HUES48 (cell line): ENCODE measurements around the gene LPAR6.
"Not testable (repeated sequence)": the region's sequence is repeated elsewhere in the genome, so short reads cannot be mapped to it uniquely, and the experiment has no call there.

Experiments
- H3K27ac ChIP-seq: one replicate; pipeline ENCODE4 v1.7.0; 2013; ENCODE audit warnings: low read depth, low read length, inconsistent platforms
- H3K27me3 ChIP-seq: 2 replicates; pipeline ENCODE4 v1.6.1; 2013; ENCODE audit warnings: mild to moderate bottlenecking, low read length; ENCODE audit not compliant: control insufficient read depth, insufficient read depth
- H3K36me3 ChIP-seq: 2 replicates; pipeline ENCODE4 v1.6.1; 2013; ENCODE audit warnings: low read length; ENCODE audit not compliant: control insufficient read depth, insufficient read depth
- H3K4me1 ChIP-seq: 2 replicates; pipeline ENCODE4 v1.6.1; 2013; ENCODE audit warnings: mild to moderate bottlenecking, low read length; ENCODE audit not compliant: control insufficient read depth, insufficient read depth
- H3K4me3 ChIP-seq: 2 replicates; pipeline ENCODE4 v1.5.1; 2013; ENCODE audit warnings: mild to moderate bottlenecking, low read depth, low read length
- H3K9ac ChIP-seq: 2 replicates; pipeline ENCODE4 v1.6.1; 2013; ENCODE audit warnings: mild to moderate bottlenecking, low read depth, low read length, moderate library complexity
- H3K9me3 ChIP-seq: 2 replicates; pipeline ENCODE4 v1.6.1; 2013; ENCODE audit warnings: low read length; ENCODE audit not compliant: control insufficient read depth, insufficient read depth

LPAR6 gene

GRCh38 chr13:48412881-48413351 lies at the start of gene LPAR6:
TSS of gene LPAR6 (minus strand) at chr13:48413113. CDS start at chr13:48412423, 690 bp downstream.
- Histone ChIP-seq H3K4me1 (peaks cover 24% of the 10 kb centered on the region), H3K27me3 (0 out of 2 replicates have a peak, but pooled peaks cover 3% of the 10 kb centered on the region), H3K9me3 (no peaks in the 10 kb centered on the region; the same call in 1 of the 2 replicates), H3K4me3 (peak within 1 kb of the TSS; percentile 66), H3K36me3 (no peaks in the 10 kb centered on the region), H3K9ac (peak within 1 kb of the TSS; percentile 32; the same call in 1 of the 2 replicates), H3K27ac (peak within 1 kb of the TSS; percentile 81)

GRCh38 chr13:48457578-48458242 lies 44.8 kb upstream of the LPAR6 start:
- no peak overlapping the region for H3K27ac ChIP-seq

GRCh38 chr13:48456546-48456945 lies 43.6 kb upstream of the LPAR6 start:
- Histone ChIP-seq H3K4me3 (no peak overlapping the region), H3K36me3 (peaks cover 8% of the 10 kb centered on the region), H3K27ac (no peak overlapping the region), H3K27me3 (no peaks in the 10 kb centered on the region), H3K9me3 (no peaks in the 10 kb centered on the region), H3K4me1 (peaks cover 4% of the 10 kb centered on the region; the same call in 1 of the 2 replicates), H3K9ac (no peak overlapping the region)

More at GRCh38 chr13:48457578-48458242, 44.8 kb upstream of the LPAR6 start:
- H3K9ac ChIP-seq = no peak overlapping the region
- peaks cover 4% of the 10 kb centered on the region; the same call in 1 of the 2 replicates for H3K4me1 ChIP-seq
- no peak overlapping the region for H3K4me3 ChIP-seq
- no peaks in the 10 kb centered on the region for H3K27me3 ChIP-seq
- H3K36me3 ChIP-seq = peaks cover 8% of the 10 kb centered on the region
- H3K9me3 ChIP-seq = no peaks in the 10 kb centered on the region

GRCh38 chr13:48451196-48451595 lies 38.3 kb upstream of the LPAR6 start:
- H3K27me3 ChIP-seq, H3K4me1 ChIP-seq, H3K9me3 ChIP-seq, H3K36me3 ChIP-seq, H3K27ac ChIP-seq, H3K4me3 ChIP-seq, H3K9ac ChIP-seq: not testable (repeated sequence)

GRCh38 chr13:48449656-48450055 lies 36.7 kb upstream of the LPAR6 start:
- no peak overlapping the region for H3K27ac ChIP-seq
- H3K4me3 ChIP-seq = no peak overlapping the region
- H3K9me3 ChIP-seq = no peaks in the 10 kb centered on the region
- no peak overlapping the region for H3K9ac ChIP-seq
- H3K4me1 ChIP-seq = peaks cover 4% of the 10 kb centered on the region; the same call in 1 of the 2 replicates
- H3K36me3 ChIP-seq = no peaks in the 10 kb centered on the region
- H3K27me3 ChIP-seq = no peaks in the 10 kb centered on the region

- Histone ChIP-seq H3K9me3 (no peaks in the 10 kb centered on the region), H3K9ac (no peak overlapping the region), H3K4me3 (no peak overlapping the region), H3K27me3 (no peaks in the 10 kb centered on the region), H3K27ac (no peak overlapping the region), H3K36me3 (no peaks in the 10 kb centered on the region), H3K4me1 (peaks cover 4% of the 10 kb centered on the region; the same call in 1 of the 2 replicates)
These were observed 36.2 kb upstream of the LPAR6 start for GRCh38 chr13:48448959-48449614.

- Histone ChIP-seq H3K4me3 (no peak overlapping the region), H3K27me3 (no peaks in the 10 kb centered on the region), H3K27ac (no peak overlapping the region), H3K4me1 (peaks cover 2% of the 10 kb centered on the region; the same call in 1 of the 2 replicates), H3K36me3 (no peaks in the 10 kb centered on the region), H3K9ac (no peak overlapping the region), H3K9me3 (no peaks in the 10 kb centered on the region)
These were observed 35.5 kb upstream of the LPAR6 start for GRCh38 chr13:48448285-48448958.

- no peaks in the 10 kb centered on the region for H3K9me3 ChIP-seq
- H3K36me3 ChIP-seq = no peaks in the 10 kb centered on the region
- no peaks in the 10 kb centered on the region for H3K4me1 ChIP-seq
- no peak overlapping the region for H3K9ac ChIP-seq
- H3K27me3 ChIP-seq = no peaks in the 10 kb centered on the region
- H3K27ac ChIP-seq = no peak overlapping the region
- no peak overlapping the region for H3K4me3 ChIP-seq
These were observed 33.6 kb upstream of the LPAR6 start for GRCh38 chr13:48446464-48446863.

GRCh38 chr13:48443442-48444208 lies 30.7 kb upstream of the LPAR6 start:
- Histone ChIP-seq H3K27ac (no peak overlapping the region), H3K4me1 (no peaks in the 10 kb centered on the region), H3K27me3 (no peaks in the 10 kb centered on the region), H3K9me3 (no peaks in the 10 kb centered on the region), H3K9ac (no peak overlapping the region), H3K36me3 (no peaks in the 10 kb centered on the region), H3K4me3 (no peak overlapping the region)

GRCh38 chr13:48437371-48437770 lies 24.5 kb upstream of the LPAR6 start:
- no peaks in the 10 kb centered on the region for H3K36me3 ChIP-seq
- H3K9ac ChIP-seq = no peak overlapping the region
- peaks cover 1% of the 10 kb centered on the region; the same call in 1 of the 2 replicates for H3K4me1 ChIP-seq
- no peak overlapping the region for H3K4me3 ChIP-seq
- H3K9me3 ChIP-seq = no peaks in the 10 kb centered on the region
- H3K27ac ChIP-seq = no peak overlapping the region
- H3K27me3 ChIP-seq = no peaks in the 10 kb centered on the region
